ENCODE results near the gene ZNF414. TPM values are rescaled to one million over a fixed set of nuclear protein-coding genes. Genes with fewer than 3 reads are reported as not detected.

The ZNF414 gene
- total and polyA plus RNA-seq, 9 of the 15 experiments (the other 6 are each of a cell fraction or from before 2014, with no cell fraction given): 0.03 to 27.2 (median 2.2) TPM; not detected in 2

GRCh38 chr19:8511573-8512101 is 2.3 kb downstream of the ZNF414 start (continued):
- no peak for TF ChIP-seq ZFP91 (CRISPR knock-in tag; IDR thresholded peaks at IDR 0.05)
- TF ChIP-seq ZNF316 (IDR thresholded peaks at IDR 0.05): no peak
- peak; percentile 80; the same call in 1 of the 2 replicates for TF ChIP-seq CBX1 (IDR thresholded peaks at IDR 0.05; ENCODE audit: low read depth)
- no peak for TF ChIP-seq TFAM (CRISPR knock-in tag; conservative IDR thresholded peaks at IDR 0.05)
- peak; percentile 41; the same call in 1 of the 2 replicates for TF ChIP-seq RBFOX2 (IDR thresholded peaks at IDR 0.05; ENCODE audit: low read depth, low read length)
- TF ChIP-seq PKNOX1 (IDR thresholded peaks at IDR 0.05): no peak

- Histone ChIP-seq H3K9ac (ENCODE audit: insufficient read depth in 1 of 2, low read depth in 2 of 2, low read length in 2 of 2) (no peak overlapping the region), H3K9me3 (replicated peaks; ENCODE audit: control insufficient read depth, insufficient read depth, low read depth, low read length) (peaks cover 2% of the 10 kb centered on the region), H3K4me3 (no peak overlapping the region), H3K27me3 (ENCODE audit: control insufficient read depth in 2 of 2, insufficient read depth in 2 of 2, low read length in 2 of 2) (no peaks in the 10 kb centered on the region), H3K4me1 (replicated peaks in 1 of 2; ENCODE audit: control insufficient read depth in 2 of 2, insufficient read depth in 2 of 2, low read length in 2 of 2) (peaks cover 38 to 62% of the 10 kb centered on the region in 2 experiments), H3K4me2 (ENCODE audit: insufficient read depth, low read length) (no peak overlapping the region), H3K36me3 (ENCODE audit: control insufficient read depth, insufficient read depth, low read length) (peaks cover 2% of the 10 kb centered on the region; the same call in 1 of the 3 replicates), H3K79me2 (ENCODE audit: control insufficient read depth, insufficient read depth, low read length) (peaks cover 7% of the 10 kb centered on the region; the same call in 1 of the 3 replicates), H4K20me1 (replicated peaks; ENCODE audit: control insufficient read depth, insufficient read depth, low read length) (no peaks in the 10 kb centered on the region), H3K27ac (ENCODE audit: extremely low read depth, low read depth, low read length) (no peak overlapping the region), H2AFZ (ENCODE audit: low read depth, low read length) (no peak overlapping the region), H3K9me1 (ENCODE audit: control insufficient read depth, insufficient read depth, low read length) (no peaks in the 10 kb centered on the region)
- POLR2A ChIA-PET: no interaction called here
- CTCF ChIA-PET (ENCODE audit: low intra/inter-chr PET ratio): no interaction called here
- no TSS peak for BruUV-seq (replicated peaks)
- in situ Hi-C loops (cut with MboI) (no loop called here), intact Hi-C loops (cut with micrococcal nuclease) (loop anchor here (5.0 kb wide), 1 partner anchor 98 kb away; the partner anchor contains the start of gene MARCHF2)
- ATAC-seq (no peak), FAIRE-seq (no peak), DNase-seq (ENCODE audit: extremely low read depth in 1 of 4, low spot score in 3 of 4) (peak in 1 of 4 experiments; percentile 14)
- WGBS (ENCODE audit: insufficient coverage, low coverage, missing lambda C conversion rate): 87% methylated on average over 3 of the region's 52 CpGs
- TF ChIP-seq NR3C1 (CRISPR knock-in tag; IDR thresholded peaks at IDR 0.05) (no peak), E2F8 (IDR thresholded peaks at IDR 0.05; ENCODE audit: low read depth, partially characterized antibody) (no peak), RERE (CRISPR knock-in tag; IDR thresholded peaks at IDR 0.05; ENCODE audit: borderline replicate concordance) (no peak)
These were observed 3.3 kb downstream of the ZNF414 start for GRCh38 chr19:8510589-8511115.

All from K562 (cell line).